Tibial artery (tissue), 4 donors: Measurements from ENCODE around the gene ERGIC3.
"Not testable (repeated sequence)": the region's sequence is repeated elsewhere in the genome, so short reads cannot be mapped to it uniquely, and the experiment has no call there.

ENCODE experiments used
- DNase-seq, 2 donors: peaks; one replicate each; pipeline ENCODE4 v3.0.0-alpha.2; 2019
- H3K27ac ChIP-seq, 2 donors: fragments of 200-600 bp; sonication (generic) in 1 of 2; 1 replicate in 1 of 2; 2 replicates in 1 of 2; pipeline ENCODE4 v1.5.1; 2018 to 2019; ENCODE audit warnings: mild to moderate bottlenecking in 1 of 2
- H3K27me3 ChIP-seq, 2 donors: fragments of 200-600 bp; sonication (generic) in 1 of 2; one replicate each; pipeline versions ENCODE4 v1.5.1 to v1.6.0; 2016 to 2019
- H3K36me3 ChIP-seq, 3 donors: fragments of 200-600 bp; sonication (generic) in 2 of 3; one replicate each; pipeline ENCODE4 v1.5.1; 2016 to 2019; ENCODE audit warnings: mild to moderate bottlenecking in 2 of 3
- H3K4me1 ChIP-seq, 4 donors: fragments of 200-600 bp; sonication (generic) in 2 of 4; 1 replicate in 3 of 4; 2 replicates in 1 of 4; pipeline ENCODE4 v1.5.1; 2016 to 2019
- H3K4me3 ChIP-seq, 2 donors: fragments of 200-600 bp; sonication (generic) in 1 of 2; 1 replicate in 1 of 2; 2 replicates in 1 of 2; pipeline ENCODE4 v1.5.1; 2018 to 2019; ENCODE audit warnings: mild to moderate bottlenecking in 2 of 2
- H3K9me3 ChIP-seq, 3 donors: fragments of 200-600 bp; sonication (generic) in 1 of 3; one replicate each; pipeline ENCODE4 v1.5.1; 2016 to 2019
- CTCF ChIP-seq, 2 experiments: fragments of 200-600 bp in 1 of 2; fragments of 450-650 bp in 1 of 2; IDR thresholded peaks; one replicate each; pipeline ENCODE4 v1.5.1; 2017 to 2019; ENCODE audit warnings: antibody characterized with exemption in 2 of 2, mild to moderate bottlenecking in 1 of 2, moderate library complexity in 1 of 2
- intact Hi-C: fragments of 100-400 bp; cut with DNase I; formaldehyde crosslinking; loops from one replicate; pipeline ENCODE4 v1.15.0; 2023; ENCODE audit warnings: low total_unique reads

ERGIC3 gene

GRCh38 chr20:35514371-35514932 lies 27.4 kb upstream of the ERGIC3 start:
- H3K9me3 ChIP-seq, result no peaks in the 10 kb centered on the region
- intact Hi-C loops, result no loop called here
- no peak overlapping the region for H3K27ac ChIP-seq
- no peak for DNase-seq
- TF ChIP-seq CTCF (IDR thresholded peaks at IDR 0.05), result no peak
- no peaks in the 10 kb centered on the region for H3K27me3 ChIP-seq
- peaks cover 17 to 61% (median 25%) of the 10 kb centered on the region in 3 donors for H3K36me3 ChIP-seq
- H3K4me1 ChIP-seq, result no peaks in the 10 kb centered on the region
- H3K4me3 ChIP-seq, result no peak overlapping the region

GRCh38 chr20:35515341-35515740 lies 26.5 kb upstream of the ERGIC3 start:
- Histone ChIP-seq H3K27me3 (no peaks in the 10 kb centered on the region), H3K9me3 (no peaks in the 10 kb centered on the region), H3K27ac (no peak overlapping the region), H3K4me3 (no peak overlapping the region), H3K4me1 (no peaks in the 10 kb centered on the region), H3K36me3 (peaks cover 13 to 52% (median 21%) of the 10 kb centered on the region in 3 donors)
- no peak for DNase-seq
- no peak for TF ChIP-seq CTCF (IDR thresholded peaks at IDR 0.05)
- intact Hi-C loops, result no loop called here

GRCh38 chr20:35515949-35516645 lies 25.8 kb upstream of the ERGIC3 start:
- Histone ChIP-seq H3K4me1 (no peaks in the 10 kb centered on the region), H3K27ac (no peak overlapping the region), H3K27me3 (no peaks in the 10 kb centered on the region), H3K9me3 (no peaks in the 10 kb centered on the region), H3K4me3 (no peak overlapping the region), H3K36me3 (peaks cover 5 to 45% (median 18%) of the 10 kb centered on the region in 3 donors)
- no peak for DNase-seq
- intact Hi-C loops, result no loop called here
- TF ChIP-seq CTCF (IDR thresholded peaks at IDR 0.05), result no peak

DNA sequence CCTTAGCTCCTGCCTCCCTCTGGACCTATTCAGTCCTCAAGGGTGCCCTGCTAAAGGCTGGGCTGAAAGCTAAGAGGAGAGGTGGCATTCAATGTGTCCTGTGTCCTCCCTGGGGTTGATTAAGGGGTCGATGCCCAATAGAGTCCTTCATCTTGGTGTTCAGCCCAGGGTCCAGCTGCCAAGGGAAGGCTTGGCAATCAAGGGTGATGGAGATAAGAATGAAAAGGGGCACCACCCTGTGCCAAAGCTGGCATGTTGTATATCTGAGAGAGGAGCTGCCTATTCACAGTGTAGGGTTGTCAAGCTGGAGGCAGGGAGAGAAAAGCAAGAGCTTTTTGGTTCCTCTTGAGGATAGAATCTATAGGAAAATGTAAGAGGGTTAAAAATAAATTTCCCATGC lies 24.8 kb upstream of the ERGIC3 start:
- Histone ChIP-seq H3K4me3 (no peak overlapping the region), H3K27ac (no peak overlapping the region), H3K36me3 (peaks cover 0 to 35% (median 8%) of the 10 kb centered on the region in 3 donors), H3K27me3 (no peaks in the 10 kb centered on the region), H3K9me3 (no peaks in the 10 kb centered on the region), H3K4me1 (no peaks in the 10 kb centered on the region)
- TF ChIP-seq CTCF (IDR thresholded peaks at IDR 0.05), result no peak
- intact Hi-C loops, result no loop called here
- no peak for DNase-seq

DNA sequence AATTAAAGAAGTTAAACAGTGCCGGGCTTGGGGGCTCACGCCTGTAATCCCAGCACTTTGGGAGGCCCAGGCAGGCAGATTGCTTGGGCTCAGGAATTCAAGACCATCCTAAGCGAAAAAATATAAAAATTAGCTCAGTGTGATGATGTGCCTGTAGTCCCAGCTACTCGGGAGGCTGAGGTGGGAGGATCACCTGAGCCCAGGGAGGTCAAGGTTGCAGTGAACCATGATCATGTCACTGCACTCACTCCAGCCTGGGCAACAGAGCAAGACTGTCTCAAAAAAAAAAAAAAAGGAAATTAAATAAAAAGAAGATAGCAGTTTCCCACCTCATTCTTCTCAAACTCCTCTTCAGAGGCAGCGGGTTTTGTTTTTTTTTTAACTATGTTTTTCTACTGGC lies 24.1 kb upstream of the ERGIC3 start:
- intact Hi-C loops, DNase-seq, H3K27ac ChIP-seq, H3K4me3 ChIP-seq, H3K27me3 ChIP-seq, H3K9me3 ChIP-seq, H3K4me1 ChIP-seq: not testable (repeated sequence)
- peaks cover 0 to 28% (median 4%) of the 10 kb centered on the region in 3 donors for H3K36me3 ChIP-seq

GRCh38 chr20:35518955-35519354 lies 22.9 kb upstream of the ERGIC3 start:
- intact Hi-C loops, result no loop called here
- Histone ChIP-seq H3K4me3 (no peak overlapping the region), H3K27me3 (no peaks in the 10 kb centered on the region), H3K9me3 (no peaks in the 10 kb centered on the region), H3K36me3 (peaks cover 0 to 20% (median 4%) of the 10 kb centered on the region in 3 donors), H3K27ac (no peak overlapping the region), H3K4me1 (no peaks in the 10 kb centered on the region)
- TF ChIP-seq CTCF (IDR thresholded peaks at IDR 0.05), result no peak
- no peak for DNase-seq
